Lower lobe of right lung (tissue), 2 donors: ENCODE results near the gene ANKRD6. TPM values are rescaled to one million over a fixed set of nuclear protein-coding genes. Genes with fewer than 3 reads are reported as not detected.
A peak's percentile ranks its signal among the peaks of the same experiment; 100 is the strongest.

ENCODE experiments used
- ATAC-seq, 2 donors: fragments of 200-7000 bp; cut with Tn5 transposase; one replicate each; pipeline ENCODE4 v1.9.1; 2020 to 2022; ENCODE audit warnings: mild to moderate bottlenecking in 2 of 2, moderate library complexity in 2 of 2
- DNase-seq: peaks from one replicate; pipeline ENCODE4 v3.0.0-alpha.2; 2020
- H3K27ac ChIP-seq: fragments of 200-600 bp; one replicate; pipeline ENCODE4 v1.8.0; 2022
- H3K27me3 ChIP-seq: fragments of 200-600 bp; one replicate; pipeline ENCODE4 v1.8.0; 2022; ENCODE audit warnings: low read depth
- H3K36me3 ChIP-seq: fragments of 200-600 bp; one replicate; pipeline ENCODE4 v1.8.0; 2022; ENCODE audit warnings: mild to moderate bottlenecking
- H3K4me1 ChIP-seq: fragments of 200-600 bp; one replicate; pipeline ENCODE4 v1.8.0; 2022
- H3K4me3 ChIP-seq: fragments of 200-600 bp; one replicate; pipeline ENCODE4 v1.8.0; 2022; ENCODE audit warnings: mild to moderate bottlenecking
- H3K9me3 ChIP-seq: fragments of 200-600 bp; one replicate; pipeline ENCODE4 v1.8.0; 2022
- intact Hi-C: fragments of 100-400 bp; cut with DNase I; formaldehyde crosslinking; loops from one replicate; pipeline ENCODE4 v1.11.0; 2022
- total RNA-seq: library from RNA; stranded (reverse); fragmentation: NEBNext Ultra II Directional; extraction: Animal tissue kit (Norgen Biotek cat#: 25700); gene quantifications from one replicate; pipeline ENCODE4 v1.2.1, GENCODE V29; 2021
- TF ChIP-seq, protein P1 (sequence below): fragments of 200-600 bp; IDR thresholded peaks from one replicate; pipeline ENCODE4 v1.8.0; 2022; ENCODE audit warnings: antibody characterized with exemption, mild to moderate bottlenecking
- donor health status: DM: no; HTN: yes; CAD: no; lungs with severe emphysema.

The ANKRD6 gene
- total RNA-seq, 1 donor from 2014 or later = 17.7 TPM

DNA sequence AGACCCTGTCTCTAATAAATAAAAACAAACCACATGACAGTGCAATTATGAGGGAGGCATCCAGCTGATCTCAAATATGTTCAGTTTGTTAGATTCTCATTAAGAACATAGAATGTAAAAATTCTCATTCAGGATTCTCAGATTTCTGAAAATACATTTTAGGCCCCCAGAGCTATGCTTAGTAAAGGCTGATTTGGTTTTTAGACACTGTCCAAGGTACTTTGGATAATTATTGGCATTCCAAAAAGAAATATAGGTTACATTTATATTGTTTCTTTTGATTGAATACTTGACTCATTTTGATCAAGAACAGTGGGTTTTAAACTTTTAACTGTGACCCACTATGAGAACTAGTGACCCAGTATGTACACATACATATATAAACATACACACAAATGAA lies 55.5 kb downstream of the ANKRD6 start:
- peaks cover under 1% of the 10 kb centered on the region for H3K4me1 ChIP-seq
- TF ChIP-seq, protein P1, sequence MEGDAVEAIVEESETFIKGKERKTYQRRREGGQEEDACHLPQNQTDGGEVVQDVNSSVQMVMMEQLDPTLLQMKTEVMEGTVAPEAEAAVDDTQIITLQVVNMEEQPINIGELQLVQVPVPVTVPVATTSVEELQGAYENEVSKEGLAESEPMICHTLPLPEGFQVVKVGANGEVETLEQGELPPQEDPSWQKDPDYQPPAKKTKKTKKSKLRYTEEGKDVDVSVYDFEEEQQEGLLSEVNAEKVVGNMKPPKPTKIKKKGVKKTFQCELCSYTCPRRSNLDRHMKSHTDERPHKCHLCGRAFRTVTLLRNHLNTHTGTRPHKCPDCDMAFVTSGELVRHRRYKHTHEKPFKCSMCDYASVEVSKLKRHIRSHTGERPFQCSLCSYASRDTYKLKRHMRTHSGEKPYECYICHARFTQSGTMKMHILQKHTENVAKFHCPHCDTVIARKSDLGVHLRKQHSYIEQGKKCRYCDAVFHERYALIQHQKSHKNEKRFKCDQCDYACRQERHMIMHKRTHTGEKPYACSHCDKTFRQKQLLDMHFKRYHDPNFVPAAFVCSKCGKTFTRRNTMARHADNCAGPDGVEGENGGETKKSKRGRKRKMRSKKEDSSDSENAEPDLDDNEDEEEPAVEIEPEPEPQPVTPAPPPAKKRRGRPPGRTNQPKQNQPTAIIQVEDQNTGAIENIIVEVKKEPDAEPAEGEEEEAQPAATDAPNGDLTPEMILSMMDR = no peak
- DNase-seq = no peak
- H3K27ac ChIP-seq = no peak overlapping the region
- intact Hi-C loops = no loop called here
- H3K36me3 ChIP-seq = no peaks in the 10 kb centered on the region
- no peaks in the 10 kb centered on the region for H3K9me3 ChIP-seq
- ATAC-seq = no peak
- H3K27me3 ChIP-seq = no peaks in the 10 kb centered on the region
- no peak overlapping the region for H3K4me3 ChIP-seq

DNA sequence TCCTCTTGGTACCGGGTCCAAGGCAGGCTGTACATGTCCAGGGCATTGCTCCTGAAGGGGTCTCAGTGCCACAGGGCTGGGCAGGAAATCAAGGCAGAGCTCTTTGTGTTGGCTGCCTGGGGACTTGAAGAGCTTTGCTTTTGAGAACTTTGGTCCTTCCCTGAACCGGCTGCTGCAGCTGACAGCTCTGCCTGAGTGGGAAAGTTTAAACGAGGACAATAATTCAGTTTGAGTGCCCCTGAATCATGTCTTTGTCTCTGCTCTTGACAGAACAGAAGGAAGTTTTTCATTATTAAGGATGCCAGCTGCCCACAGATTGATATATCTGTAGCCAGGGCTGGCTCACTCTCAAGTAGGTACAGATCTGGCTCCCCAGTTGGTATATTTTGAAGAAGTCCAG lies 56.1 kb downstream of the ANKRD6 start:
- intact Hi-C loops = no loop called here
- Histone ChIP-seq H3K27ac (no peak overlapping the region), H3K4me1 (no peaks in the 10 kb centered on the region), H3K27me3 (no peaks in the 10 kb centered on the region), H3K9me3 (no peaks in the 10 kb centered on the region), H3K4me3 (no peak overlapping the region), H3K36me3 (no peaks in the 10 kb centered on the region)
- no peak for ATAC-seq
- DNase-seq = no peak
- TF ChIP-seq, protein P1 = no peak

DNA sequence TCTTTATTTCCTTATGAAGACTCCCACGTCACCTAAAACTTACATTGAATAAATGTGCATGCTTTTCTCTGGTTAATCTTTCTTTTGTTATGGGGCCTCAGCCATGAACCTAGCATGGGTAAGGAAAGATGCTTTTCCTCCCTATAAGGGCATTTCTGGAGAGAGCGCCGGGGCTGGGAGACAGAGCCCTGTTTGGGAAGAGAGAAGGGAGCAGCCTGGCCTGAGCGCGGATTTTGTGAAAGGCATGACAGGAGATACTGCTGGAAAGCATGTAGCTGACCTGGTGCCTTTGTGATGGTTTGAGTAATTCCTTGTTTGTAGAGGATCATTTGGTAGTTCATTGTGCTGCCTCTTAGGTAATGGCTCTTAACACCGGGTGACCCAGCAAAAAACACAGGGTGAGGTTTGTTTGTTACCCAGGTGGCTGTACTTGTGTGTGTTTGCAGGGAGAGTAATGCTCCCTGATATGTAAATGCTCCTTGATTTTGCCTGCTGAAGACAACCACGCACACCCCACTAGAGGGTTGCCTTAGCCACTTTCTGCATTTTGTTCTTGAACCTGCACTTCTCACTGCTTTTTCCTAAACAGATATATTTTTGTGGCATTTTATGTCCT lies 59.2 kb downstream of the ANKRD6 start:
- Histone ChIP-seq H3K4me3 (no peak overlapping the region), H3K9me3 (no peaks in the 10 kb centered on the region), H3K36me3 (no peaks in the 10 kb centered on the region), H3K27ac (no peak overlapping the region), H3K27me3 (no peaks in the 10 kb centered on the region), H3K4me1 (no peaks in the 10 kb centered on the region)
- ATAC-seq (peak; percentile 42 to 46), DNase-seq (no peak)
- intact Hi-C loops = no loop called here
- TF ChIP-seq, protein P1 = no peak

DNA sequence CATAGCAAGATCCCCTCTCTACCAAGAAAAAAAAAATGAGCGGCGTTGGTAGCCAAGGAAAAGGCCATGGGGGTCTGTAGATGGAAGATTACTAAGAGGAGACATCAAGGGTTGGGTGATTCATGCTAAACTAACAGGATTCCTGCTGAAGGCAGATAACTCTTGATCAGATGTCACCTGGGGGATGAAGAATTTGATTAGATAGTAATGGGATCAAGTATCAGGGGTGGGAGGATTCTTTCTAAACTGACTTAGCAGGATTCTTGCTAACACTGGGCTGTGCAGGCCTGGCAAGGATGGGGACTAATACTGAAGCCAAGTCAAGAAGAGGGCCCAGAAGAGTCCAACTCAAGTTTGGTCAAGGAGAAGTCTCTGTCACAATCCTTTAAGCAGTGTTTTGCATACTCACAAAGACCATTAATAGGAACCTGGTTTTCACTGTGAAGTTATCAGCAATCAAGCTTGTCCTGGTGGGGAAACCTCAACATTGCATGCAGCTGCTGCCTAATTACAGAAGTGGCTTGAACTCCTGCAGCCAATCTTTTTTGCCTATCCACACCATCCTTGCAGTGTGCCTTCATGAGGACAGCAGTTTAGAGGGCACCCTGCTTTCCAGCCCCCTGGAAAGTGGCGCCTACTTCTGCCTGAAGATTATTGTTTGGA lies 61.3 kb downstream of the ANKRD6 start:
- Histone ChIP-seq H3K27me3 (no peaks in the 10 kb centered on the region), H3K9me3 (no peaks in the 10 kb centered on the region), H3K4me3 (no peak overlapping the region), H3K36me3 (no peaks in the 10 kb centered on the region), H3K27ac (no peak overlapping the region), H3K4me1 (no peaks in the 10 kb centered on the region)
- ATAC-seq = no peak
- TF ChIP-seq, protein P1 = no peak
- no peak for DNase-seq
- intact Hi-C loops = no loop called here

DNA sequence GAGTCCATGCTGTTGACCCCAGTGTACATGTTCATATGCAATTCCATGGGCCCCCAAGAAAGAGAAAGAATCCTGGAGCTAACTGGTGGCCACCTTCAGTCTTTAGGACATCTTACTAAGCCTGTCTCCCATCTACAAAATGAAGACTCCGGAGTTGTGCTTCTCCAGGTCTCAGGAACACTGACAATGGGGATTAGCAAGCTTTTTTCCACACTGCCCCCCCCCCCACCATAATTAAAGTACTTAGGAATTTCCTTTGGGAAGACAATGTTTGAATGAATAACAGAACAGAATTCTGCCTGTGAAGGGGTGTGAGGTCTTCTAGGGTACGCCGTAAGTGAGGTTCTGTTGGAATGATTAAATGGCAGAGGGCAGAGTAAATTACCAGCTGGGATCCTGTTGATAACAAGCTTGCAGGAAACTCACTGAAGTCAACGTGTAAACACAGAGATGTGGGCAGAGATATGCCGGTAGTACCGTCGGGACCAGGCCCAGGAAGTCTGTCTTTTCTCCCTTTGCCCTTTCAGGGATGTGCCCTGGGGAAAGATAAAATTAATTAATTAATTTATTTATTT lies 63.1 kb downstream of the ANKRD6 start:
- intact Hi-C loops = no loop called here

More for the DNA sequence above, 63.1 kb downstream of the ANKRD6 start:
- no peaks in the 10 kb centered on the region for H3K36me3 ChIP-seq
- H3K27me3 ChIP-seq = no peaks in the 10 kb centered on the region
- no peak overlapping the region for H3K27ac ChIP-seq
- no peaks in the 10 kb centered on the region for H3K9me3 ChIP-seq
- no peak overlapping the region for H3K4me3 ChIP-seq
- no peaks in the 10 kb centered on the region for H3K4me1 ChIP-seq
- TF ChIP-seq, protein P1 = no peak
- ATAC-seq = no peak
- DNase-seq = no peak
